Mucosa of descending colon (tissue), 3 donors: ENCODE data around the gene SMIM33. TPM values are rescaled to one million over a fixed set of nuclear protein-coding genes. Genes with fewer than 3 reads are reported as not detected.

Source experiments
- ATAC-seq: fragments of 200-7000 bp; cut with Tn5 transposase; one replicate; pipeline ENCODE4 v1.9.1; 2020; ENCODE audit warnings: mild to moderate bottlenecking, moderate library complexity
- DNase-seq, 3 donors: peaks; one replicate each; pipeline ENCODE4 v3.0.0-alpha.2; 2020
- H3K36me3 ChIP-seq: fragments of 200-600 bp; one replicate; pipeline ENCODE4 v1.8.0; 2021; ENCODE audit warnings: low read depth, mild to moderate bottlenecking
- H3K4me1 ChIP-seq: fragments of 200-600 bp; one replicate; pipeline ENCODE4 v1.8.0; 2021; ENCODE audit warnings: low read depth, mild to moderate bottlenecking
- H3K4me3 ChIP-seq: fragments of 200-600 bp; one replicate; pipeline ENCODE4 v1.8.0; 2021; ENCODE audit warnings: mild to moderate bottlenecking
- H3K9me3 ChIP-seq: fragments of 200-600 bp; one replicate; pipeline ENCODE4 v1.8.0; 2021; ENCODE audit warnings: mild to moderate bottlenecking
- intact Hi-C, 2 donors: fragments of 100-400 bp; cut with DNase I in 1 of 2; cut with micrococcal nuclease in 1 of 2; formaldehyde crosslinking; loops; one replicate each; pipeline versions ENCODE4 v1.11.0 to v1.11.1; 2022; cut with DNase I, micrococcal nuclease
- long read RNA-seq, 2 donors: library from polyadenylated mRNA; unstranded; transcript quantifications; one replicate each; pipeline ENCODE4 v2.0.0, GENCODE V29; 2019 to 2021
- total RNA-seq, 3 donors: library from RNA; stranded (reverse); fragmentation: NEBNext Ultra II Directional in 2 of 3; extraction: Animal tissue kit (Norgen Biotek cat#: 25700) in 2 of 3; gene quantifications; one replicate each; pipeline versions ENCODE4 v1.2.1 to v1.2.4, GENCODE V29; 2021 to 2023
- TF ChIP-seq, protein P1 (sequence below): fragments of 200-600 bp; IDR thresholded peaks from one replicate; pipeline ENCODE4 v1.8.0; 2022; ENCODE audit warnings: antibody characterized with exemption, mild to moderate bottlenecking
- donor health status: DM: no; HTN: no; CAD: no; lungs with moderate emphysema.
- donor health status: DM: no; HTN: no; CAD: no.
- donor health status: DM: no; HTN: yes; CAD: no.

SMIM33 gene
- total RNA-seq: 1 to 10 TPM; 1.8 to 5.2 (median 2.8) TPM
- long read RNA-seq, donor 1: 0 reads
- long read RNA-seq, donor 2, partial matches to known transcripts: 1 of 7 reads
- long read RNA-seq, donor 2, other reads (novel, unspliced or antisense): 4 of 7 reads

DNA sequence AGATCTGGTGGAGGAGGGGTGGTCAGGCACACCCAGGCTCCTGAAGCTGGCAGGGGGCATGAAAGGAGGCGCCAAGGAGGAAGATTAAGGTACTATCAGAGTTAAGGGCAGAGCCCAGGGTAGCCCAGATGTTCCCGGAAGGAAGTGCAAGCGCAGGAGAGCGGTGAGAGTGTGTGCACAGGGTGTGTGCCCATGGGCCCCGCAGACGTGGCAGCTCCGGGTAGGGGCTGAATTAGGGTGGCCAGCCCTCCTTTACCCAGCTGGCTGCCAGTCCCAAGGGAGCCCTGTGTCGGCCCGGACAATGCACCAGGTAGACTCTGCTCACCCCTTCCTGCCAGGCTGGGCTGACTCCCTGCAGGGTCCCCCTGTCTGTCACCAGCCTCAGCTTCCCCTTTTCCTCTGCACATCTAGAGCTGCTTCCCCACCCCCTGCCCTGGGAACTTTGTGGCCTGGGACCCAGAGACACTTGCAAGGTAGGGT is at the start of gene SMIM33:
TSS of gene SMIM33 (plus strand) at position 184 of the 480 bp plus-strand sequence. CDS start at position 302, 118 bp downstream.
- Histone ChIP-seq H3K36me3 (no peaks in the 10 kb centered on the region), H3K9me3 (no peaks in the 10 kb centered on the region), H3K4me1 (peaks cover 16% of the 10 kb centered on the region), H3K4me3 (no peak within 1 kb of the TSS)
- DNase-seq (peak; percentile 78 to 82 (median 82)), ATAC-seq (peak; percentile 88)
- intact Hi-C loops: no loop called here
- TF ChIP-seq, protein P1, sequence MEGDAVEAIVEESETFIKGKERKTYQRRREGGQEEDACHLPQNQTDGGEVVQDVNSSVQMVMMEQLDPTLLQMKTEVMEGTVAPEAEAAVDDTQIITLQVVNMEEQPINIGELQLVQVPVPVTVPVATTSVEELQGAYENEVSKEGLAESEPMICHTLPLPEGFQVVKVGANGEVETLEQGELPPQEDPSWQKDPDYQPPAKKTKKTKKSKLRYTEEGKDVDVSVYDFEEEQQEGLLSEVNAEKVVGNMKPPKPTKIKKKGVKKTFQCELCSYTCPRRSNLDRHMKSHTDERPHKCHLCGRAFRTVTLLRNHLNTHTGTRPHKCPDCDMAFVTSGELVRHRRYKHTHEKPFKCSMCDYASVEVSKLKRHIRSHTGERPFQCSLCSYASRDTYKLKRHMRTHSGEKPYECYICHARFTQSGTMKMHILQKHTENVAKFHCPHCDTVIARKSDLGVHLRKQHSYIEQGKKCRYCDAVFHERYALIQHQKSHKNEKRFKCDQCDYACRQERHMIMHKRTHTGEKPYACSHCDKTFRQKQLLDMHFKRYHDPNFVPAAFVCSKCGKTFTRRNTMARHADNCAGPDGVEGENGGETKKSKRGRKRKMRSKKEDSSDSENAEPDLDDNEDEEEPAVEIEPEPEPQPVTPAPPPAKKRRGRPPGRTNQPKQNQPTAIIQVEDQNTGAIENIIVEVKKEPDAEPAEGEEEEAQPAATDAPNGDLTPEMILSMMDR: no peak

DNA sequence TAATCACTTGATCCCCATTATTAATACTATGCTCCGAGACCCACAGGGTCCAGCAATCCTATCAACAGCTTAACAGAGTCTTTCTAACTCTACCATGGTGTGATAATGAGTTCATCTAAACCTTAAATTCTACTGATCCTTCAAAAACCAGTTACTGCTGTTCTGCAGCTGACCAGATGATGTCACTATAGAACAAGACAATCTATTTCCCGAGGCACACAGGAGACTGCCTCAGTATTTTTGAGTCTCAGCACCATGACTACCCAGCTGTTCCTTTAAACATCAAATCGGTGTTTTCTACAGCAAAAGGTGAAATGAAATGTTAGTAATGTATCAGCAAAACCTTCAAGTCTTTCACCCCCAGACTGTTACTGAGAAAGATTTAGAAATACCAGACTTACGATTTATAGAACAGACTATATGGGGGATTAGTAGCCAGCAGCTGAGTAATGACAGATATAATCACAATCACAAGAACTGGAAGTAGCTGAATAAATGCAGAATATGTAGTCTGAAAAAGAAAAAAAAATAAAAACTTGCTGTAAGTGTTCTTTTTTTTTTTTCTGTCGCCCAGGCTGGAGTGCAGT is 48.4 kb upstream of the SMIM33 start:
- peak in 1 of 3 donors; percentile 81 for DNase-seq
- ATAC-seq: peak; percentile 71

DNA sequence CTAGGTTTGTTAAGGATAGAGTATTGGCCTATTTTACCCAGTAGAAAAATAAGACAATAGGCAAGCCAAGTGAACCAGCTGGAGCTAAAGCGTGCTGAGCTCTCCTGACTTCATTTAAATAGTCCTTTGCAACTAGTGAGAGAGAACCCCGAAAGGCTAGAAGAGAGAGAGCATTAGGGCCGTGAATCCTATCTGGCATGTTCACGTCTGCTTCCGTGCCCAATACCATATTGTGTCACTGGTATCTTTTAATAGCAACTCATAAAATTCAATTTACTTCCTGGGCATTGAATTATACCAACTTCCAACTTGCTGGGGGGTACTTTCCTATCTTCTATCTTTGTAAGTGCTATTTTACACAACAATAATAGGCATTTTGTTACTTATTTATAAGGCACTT is 45.3 kb upstream of the SMIM33 start:
- no peaks in the 10 kb centered on the region for H3K36me3 ChIP-seq

More for the DNA sequence above, 48.4 kb upstream of the SMIM33 start:
- peaks cover 20% of the 10 kb centered on the region for H3K4me1 ChIP-seq
- H3K4me3 ChIP-seq: no peak overlapping the region
- TF ChIP-seq, protein P1: peak; percentile 49
- intact Hi-C loops: loop anchor here (2.0 to 5.0 kb wide), 2 partner anchors 90 to 95 kb away; no protein-coding TSS in a partner anchor
- H3K9me3 ChIP-seq: no peaks in the 10 kb centered on the region
- H3K36me3 ChIP-seq: no peaks in the 10 kb centered on the region

DNA sequence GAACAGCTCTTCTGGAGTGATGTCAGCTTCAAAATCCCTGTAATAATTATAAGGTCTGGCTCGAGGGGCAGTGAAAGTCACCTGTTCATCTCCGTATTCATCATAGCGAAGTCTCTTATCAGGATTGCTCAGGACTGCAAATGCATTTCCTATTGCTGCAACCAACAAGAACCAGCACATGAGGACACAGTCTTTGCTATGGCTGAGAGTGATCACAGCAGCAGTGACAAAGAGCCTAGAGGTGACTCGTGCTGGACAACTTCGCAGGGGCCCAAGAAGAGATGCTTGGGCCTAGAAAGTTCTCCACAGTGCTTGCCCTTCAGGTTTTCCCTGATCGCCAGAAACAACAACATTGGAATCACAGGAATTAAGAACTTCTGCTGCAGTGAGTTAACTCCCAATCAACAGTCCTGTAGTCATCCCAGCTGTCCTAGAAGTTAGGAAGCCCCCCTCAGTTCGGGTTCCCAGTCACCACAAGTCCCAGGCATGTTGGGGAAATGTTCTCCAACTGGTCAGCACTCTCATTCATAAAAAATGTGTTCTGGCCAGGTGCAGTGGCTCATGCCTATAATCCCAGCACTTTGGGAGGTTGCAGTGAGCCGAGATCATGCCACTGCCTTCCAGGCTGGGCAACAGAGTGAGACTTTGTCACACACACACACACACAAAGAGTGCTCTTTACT is 44.5 kb upstream of the SMIM33 start:
- Histone ChIP-seq H3K36me3 (no peaks in the 10 kb centered on the region), H3K4me1 (no peaks in the 10 kb centered on the region), H3K4me3 (no peak overlapping the region), H3K9me3 (no peaks in the 10 kb centered on the region)
- no peak for ATAC-seq
- intact Hi-C loops: no loop called here
- DNase-seq: no peak
- TF ChIP-seq, protein P1: no peak

More for the DNA sequence above, 45.3 kb upstream of the SMIM33 start:
- ATAC-seq (no peak), DNase-seq (no peak)
- intact Hi-C loops: no loop called here
- Histone ChIP-seq H3K9me3 (no peaks in the 10 kb centered on the region), H3K4me3 (no peak overlapping the region), H3K4me1 (no peaks in the 10 kb centered on the region)
- TF ChIP-seq, protein P1: no peak

DNA sequence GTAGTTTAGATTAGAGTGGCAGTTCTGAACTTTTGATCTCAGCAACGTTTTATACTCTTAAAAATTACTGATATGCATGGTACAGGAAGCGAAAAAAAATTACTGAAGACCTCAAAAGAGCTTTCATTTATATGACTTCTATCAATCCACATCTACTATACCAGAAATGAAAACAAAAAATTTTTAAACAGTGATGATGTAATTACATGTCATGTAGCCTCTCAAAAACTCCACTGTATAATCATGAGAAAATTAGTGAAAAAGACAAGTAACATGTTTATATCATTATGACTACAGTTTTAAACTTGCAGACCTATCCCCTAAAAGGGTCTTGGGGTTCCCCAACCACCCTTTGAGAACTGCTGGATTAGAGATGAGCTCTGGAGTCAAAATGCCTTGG is 40.8 kb upstream of the SMIM33 start:
- DNase-seq: no peak
- H3K9me3 ChIP-seq: no peaks in the 10 kb centered on the region
- TF ChIP-seq, protein P1: no peak
- H3K4me1 ChIP-seq: no peaks in the 10 kb centered on the region
- H3K4me3 ChIP-seq: no peak overlapping the region
- no peaks in the 10 kb centered on the region for H3K36me3 ChIP-seq
- no peak for ATAC-seq
- intact Hi-C loops: no loop called here
